GM21529 (cell line): ENCODE data around the gene SLC6A4.
"Not testable (repeated sequence)": the region's sequence is repeated elsewhere in the genome, so short reads cannot be mapped to it uniquely, and the experiment has no call there.

Source experiments
- ATAC-seq: cut with Tn5 transposase; IDR thresholded peaks from one replicate; pipeline ENCODE4 v1.9.1; 2021; ENCODE audit not compliant: unreplicated experiment

Gene SLC6A4

GRCh38 chr17:30176855-30177254 lies 58.6 kb downstream of the SLC6A4 start:
- ATAC-seq = no peak

DNA sequence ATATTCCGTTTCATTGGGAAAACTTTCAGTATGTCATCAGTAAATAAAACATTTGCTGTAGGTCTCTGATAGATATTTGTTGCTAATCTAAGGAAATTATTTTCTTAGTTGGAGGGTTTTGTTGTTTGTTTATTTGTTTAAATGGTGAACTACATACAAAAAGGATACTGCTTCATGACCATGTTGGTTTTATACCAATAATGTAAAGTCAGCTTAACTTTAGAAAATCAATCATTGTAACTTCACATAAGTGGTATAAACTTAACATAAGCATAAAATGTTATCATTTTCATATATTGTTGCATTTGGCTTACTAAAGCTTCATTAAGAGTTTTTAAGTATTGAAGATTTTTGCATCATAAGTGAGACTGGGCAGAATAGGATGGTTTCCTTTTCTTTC lies 60.9 kb downstream of the SLC6A4 start:
- no peak for ATAC-seq

GRCh38 chr17:30173649-30174048 lies 61.8 kb downstream of the SLC6A4 start:
- peak; percentile 86 for ATAC-seq

DNA sequence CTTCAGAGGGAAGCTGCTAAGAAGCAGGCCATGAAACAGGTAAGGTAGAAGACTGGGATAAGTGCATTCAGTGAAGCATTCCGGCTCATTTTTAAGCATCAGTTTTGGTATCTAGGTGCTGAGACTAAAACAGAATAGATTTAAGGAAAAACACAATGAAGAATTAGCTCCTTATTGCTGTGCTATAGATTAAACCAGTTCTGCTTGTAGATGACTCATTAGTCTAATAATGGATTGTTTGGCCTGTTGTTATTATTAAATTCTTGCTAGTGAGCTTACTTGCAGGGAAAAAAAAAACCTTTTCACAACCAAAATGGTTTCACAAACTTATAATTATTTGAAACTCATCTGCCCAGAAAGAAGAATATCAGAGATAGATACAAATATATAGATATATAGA lies 62.9 kb downstream of the SLC6A4 start:
- no peak for ATAC-seq

- no peak for ATAC-seq
These were observed 65.0 kb downstream of the SLC6A4 start for GRCh38 chr17:30170415-30170987.

- no peak for ATAC-seq
These were observed 69.5 kb downstream of the SLC6A4 start for GRCh38 chr17:30165960-30166359.

DNA sequence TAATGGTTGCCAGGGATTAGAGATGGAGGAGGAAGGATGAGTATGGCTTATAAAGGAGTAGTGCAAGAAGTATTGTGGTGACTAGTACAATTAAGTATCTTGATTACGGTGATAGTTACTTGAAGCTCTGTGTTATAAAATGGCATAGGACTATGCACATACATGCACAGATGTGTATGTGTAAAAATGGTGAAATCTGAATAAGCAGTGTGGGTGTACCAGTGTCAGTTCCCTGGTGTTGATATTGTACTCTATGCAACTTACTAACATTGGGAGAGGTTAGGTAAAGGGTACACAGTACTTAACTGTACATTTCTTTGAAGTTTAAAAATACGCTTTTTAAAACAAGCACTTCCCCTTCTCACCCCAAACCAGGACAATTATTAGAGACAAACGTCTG lies 70.3 kb downstream of the SLC6A4 start:
- ATAC-seq = no peak

- no peak for ATAC-seq
These were observed 71.0 kb downstream of the SLC6A4 start for GRCh38 chr17:30164531-30164930.

- ATAC-seq = no peak
These were observed 73.9 kb downstream of the SLC6A4 start for GRCh38 chr17:30161601-30162000.

- ATAC-seq = no peak
These were observed 74.9 kb downstream of the SLC6A4 start for GRCh38 chr17:30160419-30161172.

DNA sequence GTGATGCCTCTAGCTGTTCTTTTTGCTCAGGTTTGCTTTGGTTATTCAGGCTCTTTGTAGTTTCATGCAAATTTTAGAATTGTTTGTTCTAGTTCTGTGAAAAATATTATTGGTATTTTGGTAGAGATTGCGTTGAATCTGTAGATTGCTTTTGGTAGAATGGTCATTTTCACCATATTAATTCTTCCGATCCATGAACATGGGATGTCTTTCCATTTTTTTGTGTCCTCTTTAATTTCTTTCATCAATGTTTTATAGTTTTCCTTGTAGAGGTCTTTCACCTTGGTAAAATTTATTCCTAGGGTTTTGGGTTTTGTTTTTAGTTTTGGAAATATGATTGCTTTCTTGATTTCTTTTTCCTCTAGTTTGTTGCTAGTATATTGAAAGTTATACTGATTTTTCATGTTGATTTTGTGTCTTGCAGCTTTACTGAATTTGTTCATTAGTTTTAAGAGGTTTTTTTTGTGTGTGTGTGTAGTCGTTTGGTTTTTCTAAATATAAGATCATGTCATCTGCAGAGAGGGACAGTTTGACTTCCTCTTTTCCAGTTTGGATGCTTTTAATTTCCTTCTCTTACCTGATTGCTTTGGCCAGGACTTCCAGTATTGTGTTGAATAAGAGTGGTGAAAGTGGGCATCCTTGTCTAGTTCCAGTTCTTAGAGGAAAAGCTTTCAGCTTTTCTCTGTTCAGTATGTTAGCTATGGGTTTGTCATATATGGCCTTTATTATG lies 76.4 kb downstream of the SLC6A4 start:
- no peak for ATAC-seq

DNA sequence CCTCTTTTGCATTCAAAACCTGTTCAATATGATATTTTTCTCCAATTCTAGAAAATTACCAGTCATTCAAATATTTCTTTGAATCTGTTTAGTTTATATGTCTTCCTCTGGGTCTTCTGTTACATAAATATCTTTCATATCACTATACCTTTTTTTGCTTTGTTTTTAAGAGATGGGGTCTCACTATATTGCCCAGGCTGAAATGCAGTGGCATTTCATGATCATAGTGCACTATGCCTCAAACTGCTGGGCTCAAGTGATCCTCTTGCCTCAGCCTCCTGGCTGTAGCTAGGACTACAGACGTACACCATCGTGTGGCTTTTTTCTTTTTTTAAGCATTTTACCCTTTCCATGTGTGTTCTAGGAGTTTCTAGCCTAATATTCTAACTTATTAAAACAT lies 80.1 kb downstream of the SLC6A4 start:
- no peak for ATAC-seq

GRCh38 chr17:30153463-30153862 lies 82.0 kb downstream of the SLC6A4 start:
- ATAC-seq = no peak

GRCh38 chr17:30151471-30151870 lies 84.0 kb downstream of the SLC6A4 start:
- no peak for ATAC-seq

- no peak for ATAC-seq
These were observed 87.1 kb downstream of the SLC6A4 start for GRCh38 chr17:30148376-30148775.

GRCh38 chr17:30147860-30148259 lies 87.6 kb downstream of the SLC6A4 start:
- ATAC-seq = not testable (repeated sequence)
